Endothelial cell of umbilical vein (primary cell): Measurements from ENCODE around the gene KAT6B. TPM values are rescaled to one million over a fixed set of nuclear protein-coding genes. Genes with fewer than 3 reads are reported as not detected.

Source experiments
- BruUV-seq: library from RNA; stranded (reverse); fragments of 400-500 nt; replicated peaks from 2 replicates; lab custom pipeline; 2021; lab: Mats Ljungman, UMichigan
- CTCF ChIA-PET: fragments of 300-600, 350-600 bp; sonication (Branson Sonifier 250); formaldehyde crosslinking; loops from one replicate; lab custom pipeline; 2021; ENCODE audit warnings: antibody characterized with exemption, inconsistent platforms; lab: Charles Lee
- POLR2A ChIA-PET: fragments of 300-600, 350-600 bp; sonication (Branson Sonifier 250); formaldehyde crosslinking; loops from one replicate; lab custom pipeline; 2021; ENCODE audit warnings: antibody characterized with exemption, inconsistent platforms; lab: Charles Lee
- DNase-seq: peaks from one replicate; pipeline ENCODE4 v3.0.0-alpha.2; 2011; ENCODE audit warnings: low read depth, low spot score
- FAIRE-seq: peaks from 2 replicates; lab custom pipeline; 2011; peaks lifted over from hg19 to GRCh38; lab: Jason Lieb, UNC
- H2AFZ ChIP-seq: 2 replicates; pipeline ENCODE4 v1.6.0; 2012; ENCODE audit warnings: low read depth, low read length, control low read depth, inconsistent platforms
- H3K27ac ChIP-seq: 2 replicates; pipeline ENCODE4 v1.5.1; 2011; ENCODE audit warnings: low read depth, mild to moderate bottlenecking, control low read depth, low read length, moderate library complexity; ENCODE audit not compliant: insufficient read depth
- H3K27me3 ChIP-seq, 2 experiments: 2 replicates each; pipeline versions ENCODE4 v1.6.0 to v1.6.1; 2011; ENCODE audit warnings: low read length in 2 of 2, mixed read lengths in 1 of 2; ENCODE audit not compliant: control insufficient read depth in 2 of 2, insufficient read depth in 2 of 2
- H3K36me3 ChIP-seq, 2 experiments: 2 replicates in 1 of 2; 3 replicates in 1 of 2; pipeline ENCODE4 v1.5.1; 2011; ENCODE audit warnings: low read length in 2 of 2, mild to moderate bottlenecking in 1 of 2, moderate library complexity in 1 of 2; ENCODE audit not compliant: control insufficient read depth in 2 of 2, insufficient read depth in 2 of 2; ENCODE audit errors: extremely low read depth in 1 of 2
- H3K4me1 ChIP-seq: 3 replicates; pipeline ENCODE4 v1.5.1; 2011; ENCODE audit warnings: mild to moderate bottlenecking, low read length; ENCODE audit not compliant: control insufficient read depth, insufficient read depth; ENCODE audit errors: extremely low read depth
- H3K4me2 ChIP-seq: 2 replicates; pipeline ENCODE4 v1.6.1; 2011; ENCODE audit warnings: low read length, control low read depth, mixed read lengths; ENCODE audit not compliant: insufficient read depth
- H3K4me3 ChIP-seq, 3 experiments: fragments of 200-600 bp in 1 of 3; sonication (generic), shearing (Covaris generic) in 1 of 3; replicated peaks in 1 of 3; 2 replicates each; pipeline ENCODE4 v1.5.1; 2011 to 2016; ENCODE audit warnings: control low read depth in 3 of 3, low read length in 3 of 3, mild to moderate bottlenecking in 2 of 3, inconsistent platforms in 1 of 3, low read depth in 1 of 3, moderate library complexity in 1 of 3; ENCODE audit not compliant: insufficient read depth in 1 of 3
- H3K79me2 ChIP-seq: 2 replicates; pipeline ENCODE4 v1.6.0; 2012; ENCODE audit warnings: low read length, inconsistent platforms; ENCODE audit not compliant: control insufficient read depth, insufficient read depth
- H3K9ac ChIP-seq: replicated peaks from 2 replicates; pipeline ENCODE3; 2011; ENCODE audit warnings: low read length, control low read depth; ENCODE audit not compliant: insufficient read depth; ENCODE audit errors: extremely low read depth
- H3K9me1 ChIP-seq: replicated peaks from 3 replicates; pipeline ENCODE4 v1.6.0; 2011; ENCODE audit warnings: mild to moderate bottlenecking, low read length; ENCODE audit not compliant: control insufficient read depth, insufficient read depth; ENCODE audit errors: extremely low read depth
- H3K9me3 ChIP-seq: replicated peaks from 2 replicates; pipeline ENCODE4 v1.5.1; 2012; ENCODE audit warnings: low read length, inconsistent platforms; ENCODE audit not compliant: control insufficient read depth, insufficient read depth
- H4K20me1 ChIP-seq: replicated peaks from 2 replicates; pipeline ENCODE3; 2011; ENCODE audit warnings: mild to moderate bottlenecking, low read length; ENCODE audit not compliant: control insufficient read depth, insufficient read depth; ENCODE audit errors: extremely low read depth
- EZH2 ChIP-seq: IDR thresholded peaks from 2 replicates; pipeline ENCODE4 v1.6.1; 2012; ENCODE audit warnings: borderline replicate concordance, low read depth, mild to moderate bottlenecking, moderate library complexity, low read length, inconsistent platforms; ENCODE audit not compliant: severe bottlenecking
- FOS ChIP-seq: IDR thresholded peaks from 2 replicates; pipeline ENCODE4 v1.6.1; 2011; ENCODE audit warnings: mild to moderate bottlenecking, low read length, moderate library complexity, borderline replicate concordance; ENCODE audit not compliant: insufficient read depth
- GATA2 ChIP-seq: IDR thresholded peaks from 2 replicates; pipeline ENCODE4 v1.7.0; 2011; ENCODE audit warnings: low read depth, mild to moderate bottlenecking, moderate library complexity, mixed read lengths, low read length; ENCODE audit not compliant: insufficient read length, insufficient read depth
- JUN ChIP-seq: IDR thresholded peaks from 2 replicates; pipeline ENCODE4 v1.6.1; 2011; ENCODE audit warnings: borderline replicate concordance, low read depth; ENCODE audit not compliant: insufficient read length, insufficient read depth
- MYC ChIP-seq: IDR thresholded peaks from one replicate; pipeline ENCODE4 v1.6.1; 2011; ENCODE audit warnings: mild to moderate bottlenecking, low read depth, low read length
- POLR2A ChIP-seq: IDR thresholded peaks from 2 replicates; pipeline ENCODE4 v1.6.1; 2012; ENCODE audit warnings: low read depth, mild to moderate bottlenecking, control low read depth, low read length
- POLR2AphosphoS5 ChIP-seq: IDR thresholded peaks from 2 replicates; pipeline ENCODE4 v1.6.1; 2012; ENCODE audit warnings: low read depth, mild to moderate bottlenecking, control low read depth, low read length, moderate library complexity; ENCODE audit not compliant: insufficient read depth
- dilution Hi-C: fragments of 300-500 bp; cut with MboI; formaldehyde crosslinking; loops from one replicate; pipeline ENCODE4 v1.15.0; 2019; ENCODE audit warnings: low sequenced_read_pairs; ENCODE audit not compliant: extremely low pct_ligation_motif_present
- intact Hi-C: fragments of 100-400 bp; cut with micrococcal nuclease; formaldehyde crosslinking; loops from one replicate; pipeline ENCODE4 v1.10.0; 2022
- polyA plus RNA-seq, 4 experiments: library from polyadenylated mRNA; depleted of rRNA in 3 of 4; stranded (reverse) in 3 of 4; unstranded in 1 of 4; fragments of >200 nt; gene quantifications; 2 replicates each; pipeline versions ENCODE4 v1.2.1 to v1.2.3, GENCODE V29; 2011 to 2012; ENCODE audit warnings: missing spikeins in 1 of 4
- total RNA-seq: library from RNA; stranded (reverse); gene quantifications from 2 replicates; pipeline ENCODE4 v1.2.3, GENCODE V29; 2021
- TF ChIP-seq, protein P1 (sequence below), 2 donors: IDR thresholded peaks; 1 replicate in 1 of 2; 2 replicates in 1 of 2; pipeline ENCODE4 v1.5.1; 2011; ENCODE audit warnings: low read length in 2 of 2, mild to moderate bottlenecking in 2 of 2, moderate library complexity in 2 of 2, control low read depth in 1 of 2, inconsistent platforms in 1 of 2, low read depth in 1 of 2; ENCODE audit not compliant: insufficient read depth in 1 of 2; ENCODE audit errors: extremely low read depth in 1 of 2
- TF ChIP-seq, protein P2 (sequence below): IDR thresholded peaks from 2 replicates; pipeline ENCODE4 v1.6.1; 2011; ENCODE audit not compliant: insufficient read depth, insufficient read length

The KAT6B gene
- total and polyA plus RNA-seq, 2 donors (not counting 3 experiments of a cell fraction or from before 2014, with no cell fraction given) = 4.5 to 17.0 TPM

DNA sequence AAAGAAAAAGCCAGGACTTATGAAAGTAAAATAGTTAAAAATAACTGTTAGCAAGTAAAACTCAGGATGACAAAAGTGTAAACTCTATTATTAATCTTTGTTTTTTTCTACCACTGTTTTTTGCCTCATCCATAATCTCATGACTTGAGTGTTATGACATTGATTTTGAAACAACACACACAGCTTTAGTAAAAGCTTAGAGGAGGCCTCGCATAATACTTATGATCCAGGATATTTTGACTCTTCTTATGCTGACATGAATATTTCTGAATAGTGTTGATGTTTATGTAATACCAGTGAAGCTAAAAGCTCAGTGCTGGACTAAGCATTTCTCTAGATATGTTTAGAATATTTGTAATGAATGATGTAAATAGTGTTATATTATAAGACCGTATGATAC is 10.5 kb downstream of the KAT6B start:
- intact Hi-C loops = no loop called here
- Histone ChIP-seq H3K27ac (no peak overlapping the region), H3K36me3 (no peaks in the 10 kb centered on the region), H3K9ac (no peak overlapping the region), H3K4me3 (no peak overlapping the region), H3K9me1 (no peaks in the 10 kb centered on the region), H3K4me2 (no peak overlapping the region), H4K20me1 (peaks cover 2% of the 10 kb centered on the region), H3K9me3 (no peaks in the 10 kb centered on the region), H3K79me2 (peaks cover 5% of the 10 kb centered on the region), H3K4me1 (no peaks in the 10 kb centered on the region), H3K27me3 (no peaks in the 10 kb centered on the region), H2AFZ (no peak overlapping the region)
- POLR2A ChIA-PET = interaction anchor here (0.6 kb wide), 1 partner anchor 11 kb away, joined by 3 read pairs; the partner anchor contains the start of gene KAT6B
- no TSS peak for BruUV-seq
- TF ChIP-seq FOS = no peak
- TF ChIP-seq POLR2A = no peak
- TF ChIP-seq, protein P1, sequence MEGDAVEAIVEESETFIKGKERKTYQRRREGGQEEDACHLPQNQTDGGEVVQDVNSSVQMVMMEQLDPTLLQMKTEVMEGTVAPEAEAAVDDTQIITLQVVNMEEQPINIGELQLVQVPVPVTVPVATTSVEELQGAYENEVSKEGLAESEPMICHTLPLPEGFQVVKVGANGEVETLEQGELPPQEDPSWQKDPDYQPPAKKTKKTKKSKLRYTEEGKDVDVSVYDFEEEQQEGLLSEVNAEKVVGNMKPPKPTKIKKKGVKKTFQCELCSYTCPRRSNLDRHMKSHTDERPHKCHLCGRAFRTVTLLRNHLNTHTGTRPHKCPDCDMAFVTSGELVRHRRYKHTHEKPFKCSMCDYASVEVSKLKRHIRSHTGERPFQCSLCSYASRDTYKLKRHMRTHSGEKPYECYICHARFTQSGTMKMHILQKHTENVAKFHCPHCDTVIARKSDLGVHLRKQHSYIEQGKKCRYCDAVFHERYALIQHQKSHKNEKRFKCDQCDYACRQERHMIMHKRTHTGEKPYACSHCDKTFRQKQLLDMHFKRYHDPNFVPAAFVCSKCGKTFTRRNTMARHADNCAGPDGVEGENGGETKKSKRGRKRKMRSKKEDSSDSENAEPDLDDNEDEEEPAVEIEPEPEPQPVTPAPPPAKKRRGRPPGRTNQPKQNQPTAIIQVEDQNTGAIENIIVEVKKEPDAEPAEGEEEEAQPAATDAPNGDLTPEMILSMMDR (IDR thresholded peaks at IDR 0.05; ENCODE audit: extremely low read depth in 1 of 2, insufficient read depth in 1 of 2, low read depth in 1 of 2, low read length in 2 of 2) = no peak
- TF ChIP-seq, protein P2, sequence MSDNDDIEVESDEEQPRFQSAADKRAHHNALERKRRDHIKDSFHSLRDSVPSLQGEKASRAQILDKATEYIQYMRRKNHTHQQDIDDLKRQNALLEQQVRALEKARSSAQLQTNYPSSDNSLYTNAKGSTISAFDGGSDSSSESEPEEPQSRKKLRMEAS = no peak
- no peak for TF ChIP-seq JUN
- no peak for TF ChIP-seq EZH2
- TF ChIP-seq MYC = no peak
- no peak for TF ChIP-seq POLR2AphosphoS5
- TF ChIP-seq GATA2 = no peak
- dilution Hi-C loops = no loop called here
- CTCF ChIA-PET = no interaction called here
- no peak for FAIRE-seq
- no peak for DNase-seq
